GM12878 (cell line): ENCODE measurements around the gene RCBTB2. TPM values are rescaled to one million over a fixed set of nuclear protein-coding genes. Genes with fewer than 3 reads are reported as not detected.

Experiments used
- ASH2L ChIP-seq: fragments of 300-600, 200-600 bp; sonication (generic); IDR thresholded peaks from 2 replicates; pipeline ENCODE4 v1.6.1; 2017; ENCODE audit warnings: low read depth, mild to moderate bottlenecking, borderline replicate concordance
- BMI1 ChIP-seq: fragments of 450-650 bp; IDR thresholded peaks from 2 replicates; pipeline ENCODE4 v1.6.1; 2016; ENCODE audit warnings: mild to moderate bottlenecking, moderate library complexity, borderline replicate concordance
- CREM ChIP-seq: IDR thresholded peaks from 2 replicates; pipeline ENCODE4 v1.6.1; 2014; ENCODE audit warnings: antibody characterized with exemption, low read depth
- E4F1 ChIP-seq: fragments of 450-650 bp; IDR thresholded peaks from 2 replicates; pipeline ENCODE4 v1.6.1; 2018; ENCODE audit warnings: borderline replicate concordance, mild to moderate bottlenecking; ENCODE audit not compliant: partially characterized antibody
- EED ChIP-seq: sonication (generic); IDR thresholded peaks from 2 replicates; pipeline ENCODE4 v1.6.1; 2016; ENCODE audit warnings: antibody characterized with exemption, low read depth
- FOS ChIP-seq: IDR thresholded peaks from 3 replicates; pipeline ENCODE4 v1.6.1; 2011; ENCODE audit warnings: borderline replicate concordance; ENCODE audit not compliant: insufficient read length; ENCODE audit errors: extremely low read depth
- HDAC6 ChIP-seq: fragments of 200-600 bp; sonication (generic); IDR thresholded peaks from one replicate; pipeline ENCODE4 v1.8.0; 2017; ENCODE audit warnings: antibody characterized with exemption; ENCODE audit not compliant: unreplicated experiment
- MYC ChIP-seq: IDR thresholded peaks from 2 replicates; pipeline ENCODE4 v1.6.1; 2011; ENCODE audit warnings: mild to moderate bottlenecking, low read length, moderate library complexity, inconsistent platforms; ENCODE audit not compliant: insufficient read depth, insufficient replicate concordance, insufficient read length, severe bottlenecking
- SMAD1 ChIP-seq: fragments of 450-650 bp; IDR thresholded peaks from 2 replicates; pipeline ENCODE4 v1.6.1; 2018; ENCODE audit warnings: mild to moderate bottlenecking, low read depth; ENCODE audit not compliant: partially characterized antibody
- SMAD5 ChIP-seq: IDR thresholded peaks from 2 replicates; pipeline ENCODE4 v1.6.1; 2016; ENCODE audit warnings: antibody characterized with exemption, low read depth
- ZBTB11 ChIP-seq: fragments of 450-650 bp; formaldehyde crosslinking; IDR thresholded peaks from 2 replicates; pipeline ENCODE4 v1.5.0; 2022; ENCODE audit warnings: mild to moderate bottlenecking, missing genetic modification characterization
- ZBTB33 ChIP-seq: fragments of 450-650 bp; IDR thresholded peaks from 2 replicates; pipeline ENCODE4 v1.6.1; 2017; ENCODE audit warnings: mild to moderate bottlenecking
- ZNF217 ChIP-seq: fragments of 450-650 bp; IDR thresholded peaks from 2 replicates; pipeline ENCODE4 v1.6.1; 2017; ENCODE audit warnings: antibody characterized with exemption, mild to moderate bottlenecking
- ZNF592 ChIP-seq: fragments of 450-650 bp; IDR thresholded peaks from 2 replicates; pipeline ENCODE4 v1.6.1; 2017; ENCODE audit warnings: mild to moderate bottlenecking, moderate library complexity
- polyA plus RNA-seq, 11 experiments: library from polyadenylated mRNA; depleted of rRNA in 4 of 11; unstranded in 6 of 11; stranded (reverse) in 5 of 11; fragments of >200 nt; fragmentation: Nextera tagmentation in 4 of 11; fragmentation: Illumina TruSeq in 1 of 11; extraction: Ambion mirVana in 4 of 11; extraction: Trizol in 1 of 11; gene quantifications; 1 replicate in 1 of 11; 2 replicates in 10 of 11; pipeline versions ENCODE4 v1.2.1 to v1.2.3, GENCODE V29; 2011 to 2016; ENCODE audit warnings: inconsistent platforms in 2 of 11, missing spikeins in 2 of 11, low read depth in 1 of 11
- total RNA-seq, 4 experiments: library from RNA; depleted of rRNA in 3 of 4; stranded (reverse); fragments of >200 nt in 3 of 4; fragmentation: Illumina TruSeq in 1 of 4; extraction: Trizol in 1 of 4; gene quantifications; 2 replicates each; pipeline versions ENCODE4 v1.2.1 to v1.2.3, GENCODE V29; 2013 to 2021

The RCBTB2 gene
- total and polyA plus RNA-seq, 10 of the 15 experiments (the other 5 are each of a cell fraction or from before 2014, with no cell fraction given) = 5.0 to 16.0 (median 8.5) TPM

- TF ChIP-seq ZNF592 = 0 out of 2 replicates have a peak, but pooled peaks have one; percentile 62
- TF ChIP-seq ZNF217 = peak; percentile 80; the same call in 1 of the 2 replicates
- no peak for TF ChIP-seq ASH2L
- TF ChIP-seq SMAD1 = no peak
- TF ChIP-seq SMAD5 = no peak
- TF ChIP-seq FOS = no peak
- peak; percentile 84 for TF ChIP-seq BMI1
- peak; percentile 87 for TF ChIP-seq CREM
- peak; percentile 98 for TF ChIP-seq EED
- TF ChIP-seq ZBTB11 = no peak
- no peak for TF ChIP-seq HDAC6
- TF ChIP-seq ZBTB33 = no peak
- no peak for TF ChIP-seq E4F1
- TF ChIP-seq MYC = no peak
Measured at GRCh38 chr13:48579165-48579918, 46.5 kb upstream of the RCBTB2 start (continued).
